GM19193 (cell line): ENCODE data around the gene RAB3B.

ENCODE experiments used
- POLR2A ChIP-seq: IDR thresholded peaks from 4 replicates; pipeline ENCODE4 v1.6.1; 2011; ENCODE audit not compliant: insufficient read depth, insufficient read length; ENCODE audit errors: extremely low read depth

The RAB3B gene, protein sequence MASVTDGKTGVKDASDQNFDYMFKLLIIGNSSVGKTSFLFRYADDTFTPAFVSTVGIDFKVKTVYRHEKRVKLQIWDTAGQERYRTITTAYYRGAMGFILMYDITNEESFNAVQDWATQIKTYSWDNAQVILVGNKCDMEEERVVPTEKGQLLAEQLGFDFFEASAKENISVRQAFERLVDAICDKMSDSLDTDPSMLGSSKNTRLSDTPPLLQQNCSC

DNA sequence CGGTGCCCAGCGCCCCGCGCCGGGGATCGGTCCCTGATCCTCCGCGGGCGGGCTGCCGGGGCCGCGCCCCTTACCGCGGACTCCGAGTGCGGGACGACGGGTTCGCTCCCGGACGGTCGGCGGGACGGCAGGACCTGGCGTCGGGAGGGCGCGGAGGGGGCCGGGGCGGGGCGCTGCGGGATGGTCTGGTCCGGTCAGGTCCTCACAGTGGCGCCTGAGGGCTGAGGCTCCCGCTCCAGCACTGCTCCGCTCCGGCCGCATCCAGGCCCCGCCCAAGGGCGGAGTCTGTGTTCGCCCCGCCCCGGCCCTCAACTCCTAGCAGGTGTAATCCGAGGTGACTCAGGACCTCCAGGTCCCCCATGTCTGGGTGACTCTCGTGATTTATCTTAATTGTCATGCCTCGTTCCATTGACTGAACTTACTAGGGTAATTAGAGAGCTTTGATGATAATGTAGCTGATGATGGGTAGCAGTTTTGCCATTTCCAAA lies at the start of gene RAB3B:
Gene RAB3B (minus strand): TSS at position 223 of the 488 bp plus-strand sequence. CDS start 13,583 bp downstream, outside the sequence.
- no peak for TF ChIP-seq POLR2A

DNA sequence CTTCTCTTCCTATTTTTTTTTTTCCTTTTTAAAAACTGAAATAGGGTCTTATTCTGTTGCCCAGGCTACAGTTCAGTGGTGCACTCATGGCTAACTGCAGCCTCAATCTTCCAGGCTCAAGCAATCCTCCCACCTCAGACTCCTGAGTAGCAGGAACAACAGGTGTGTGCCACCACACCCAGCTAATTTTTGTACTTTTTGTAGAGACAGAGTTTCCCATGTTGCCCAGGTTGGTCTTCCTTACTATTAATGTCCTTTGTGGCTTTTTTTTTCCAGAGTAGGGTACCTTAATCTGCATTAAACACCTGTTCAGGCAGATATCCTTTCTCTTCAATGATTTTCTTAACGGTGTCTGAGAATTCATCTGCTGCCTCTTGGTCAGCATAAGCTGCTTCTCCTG lies 47.4 kb upstream of the RAB3B start:
- no peak for TF ChIP-seq POLR2A

DNA sequence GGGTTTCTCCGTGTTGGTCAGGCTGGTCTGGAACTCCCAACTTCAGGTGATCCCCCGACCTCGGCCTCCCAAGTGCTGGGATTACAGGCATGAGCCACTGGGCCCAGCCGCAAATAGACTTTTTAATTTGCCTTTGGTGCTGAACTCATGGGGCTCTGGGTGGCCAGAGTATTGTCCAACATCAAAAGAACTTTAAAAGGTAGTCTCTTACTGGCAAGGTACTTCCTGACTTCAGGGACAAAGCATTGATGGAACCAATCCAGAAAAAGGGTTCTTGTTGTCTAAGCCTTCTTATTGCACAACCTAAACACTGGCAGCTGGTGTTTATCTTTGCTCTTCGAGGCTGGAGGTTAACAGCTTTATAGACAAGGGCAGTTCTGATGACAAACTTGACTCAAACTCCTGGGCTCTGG lies 46.9 kb upstream of the RAB3B start:
- TF ChIP-seq POLR2A = no peak

DNA sequence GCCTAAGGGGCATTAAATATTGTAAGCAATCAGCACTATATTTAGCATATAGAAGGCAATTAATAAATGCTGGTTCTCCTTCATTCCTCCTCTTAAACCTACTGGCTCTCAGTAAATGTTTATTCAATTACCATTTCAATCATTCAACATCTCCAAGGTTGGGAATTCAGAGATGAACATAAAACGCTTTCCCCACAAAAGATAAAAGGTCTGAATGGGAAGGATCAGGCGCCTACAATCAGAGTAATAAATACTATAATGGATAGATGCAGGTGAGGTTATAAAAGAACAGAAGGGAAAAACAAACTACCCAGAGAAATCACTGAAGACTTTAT lies 43.5 kb upstream of the RAB3B start:
- no peak for TF ChIP-seq POLR2A

DNA sequence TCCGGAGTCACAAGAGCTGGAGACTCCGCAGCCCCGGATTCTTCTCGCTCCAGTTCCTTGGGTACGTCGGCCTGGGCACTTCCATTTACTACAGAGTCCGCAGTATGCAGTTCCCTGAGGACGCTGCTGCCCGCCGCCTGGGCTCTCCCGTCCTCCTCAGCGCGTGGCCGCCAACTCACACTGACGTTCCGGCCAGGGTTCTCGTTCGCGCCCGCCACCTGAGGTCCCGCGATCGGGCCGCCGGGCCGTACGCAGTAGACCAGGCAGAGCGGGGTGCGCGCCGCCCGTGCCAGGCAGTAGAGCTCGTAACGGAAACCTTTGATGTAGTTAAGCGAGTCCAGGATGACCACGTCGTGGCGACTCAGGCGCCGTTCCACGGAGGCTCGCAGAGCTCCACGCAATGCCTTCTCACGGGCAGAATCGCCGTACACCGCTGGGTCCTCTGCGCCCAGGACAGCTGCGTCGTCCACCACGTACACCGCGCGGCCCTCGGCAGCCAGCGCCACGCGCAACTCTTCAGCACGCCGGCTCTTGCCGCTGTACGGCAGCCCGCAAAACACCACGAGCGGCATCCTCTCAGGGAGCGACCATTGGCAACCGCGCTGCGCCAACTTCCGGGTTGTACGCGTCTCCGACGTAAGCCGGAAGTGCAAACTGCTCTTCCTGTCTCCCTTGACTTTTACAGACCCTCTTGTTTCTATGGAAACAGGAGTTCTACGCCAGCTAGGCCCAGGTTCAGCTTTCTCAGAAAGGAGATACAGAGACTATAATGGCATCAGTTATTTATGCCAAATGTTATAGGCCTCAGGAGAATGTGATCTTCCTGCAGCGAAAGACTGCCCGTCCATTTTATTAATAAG lies 42.9 kb upstream of the RAB3B start, which contains the start of gene KTI12:
Gene KTI12 (minus strand): TSS at position 621 of the 860 bp plus-strand sequence. CDS start 49 bp downstream, at position 572.
- TF ChIP-seq POLR2A = peak; percentile 91

DNA sequence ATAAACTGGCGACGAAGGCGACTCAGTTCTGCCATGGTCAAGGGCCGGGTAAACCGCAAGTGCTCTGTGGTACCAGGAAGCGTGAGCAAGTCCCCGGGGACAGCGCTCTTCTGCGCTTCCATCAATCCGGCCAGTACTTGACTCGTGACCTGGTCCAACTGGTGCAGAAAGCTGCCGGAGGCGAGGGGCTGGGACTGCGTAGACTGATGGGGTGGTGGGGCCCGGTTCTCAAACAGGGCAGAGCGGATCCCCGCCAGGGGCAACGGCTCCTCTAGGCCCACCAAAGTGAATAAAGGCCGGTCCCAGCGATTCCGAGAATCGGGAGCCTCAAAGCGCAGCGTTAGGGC lies 42.3 kb upstream of the RAB3B start:
- no peak for TF ChIP-seq POLR2A

DNA sequence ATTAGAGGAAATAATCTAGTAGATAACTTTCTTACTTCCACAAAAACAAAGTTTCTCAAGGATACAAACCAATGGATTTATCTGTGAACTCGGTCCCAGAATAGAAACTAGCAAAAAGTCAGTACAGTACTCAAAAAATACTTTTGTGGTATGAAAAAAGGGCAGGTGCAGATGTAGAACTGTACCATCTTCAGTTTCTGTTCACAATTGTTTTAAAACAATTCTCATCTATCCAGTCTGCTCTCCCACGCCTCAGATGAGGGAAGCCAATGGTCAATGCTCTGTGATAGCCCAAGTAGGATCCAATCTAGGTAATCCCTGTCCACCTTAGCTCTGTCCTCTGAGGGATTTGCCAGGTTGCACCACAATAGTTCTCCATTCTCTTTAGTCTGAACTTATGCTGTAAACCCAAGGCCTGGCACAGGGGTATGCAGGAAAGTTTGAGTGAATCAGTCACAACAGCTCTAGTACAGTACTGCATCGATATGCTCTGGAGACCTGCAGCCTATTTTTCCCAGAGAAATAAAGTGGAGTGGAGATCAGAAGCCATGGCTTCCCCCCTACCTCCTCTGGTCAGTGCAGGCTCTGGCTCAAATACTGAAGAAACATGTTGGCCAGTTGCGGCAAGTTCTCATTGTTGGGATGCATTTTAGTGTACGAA lies 41.8 kb upstream of the RAB3B start:
- TF ChIP-seq POLR2A = no peak

DNA sequence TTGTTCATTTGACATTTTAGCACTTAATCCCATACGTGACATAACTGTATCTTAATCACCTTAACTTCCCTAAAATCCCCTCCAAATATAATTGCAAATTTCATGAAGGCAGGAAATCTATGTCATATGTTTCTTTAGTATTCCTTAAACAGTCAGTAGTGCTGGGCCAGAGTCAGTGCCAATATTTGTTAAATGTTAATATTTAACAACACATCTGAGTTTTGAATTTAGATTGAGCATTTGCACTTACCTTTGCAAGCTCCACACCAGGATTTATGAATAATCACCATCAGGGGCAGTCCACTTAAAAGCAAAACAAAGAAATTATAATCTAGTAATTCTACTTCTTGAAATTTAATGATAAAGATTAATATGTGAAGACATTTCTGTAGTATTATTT lies 37.8 kb upstream of the RAB3B start:
- TF ChIP-seq POLR2A = no peak

DNA sequence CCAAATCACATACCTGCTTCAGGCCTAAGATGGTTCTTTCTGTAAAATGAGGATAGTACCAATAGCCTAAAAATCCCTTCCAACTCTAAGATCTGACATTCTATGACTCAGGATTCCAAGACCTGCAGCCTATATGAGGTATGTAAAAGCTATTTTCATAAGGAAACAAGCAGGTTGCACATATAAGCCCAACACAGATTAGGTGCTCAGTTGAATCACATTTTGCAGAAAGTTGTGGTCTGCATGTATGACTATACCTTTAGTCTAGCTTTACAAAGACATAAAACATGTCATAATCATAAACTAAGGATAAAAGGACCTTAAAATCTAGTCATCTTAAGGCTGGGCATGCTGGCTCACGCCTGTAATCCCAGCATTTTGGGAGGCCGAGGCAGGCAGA lies 35.8 kb upstream of the RAB3B start:
- TF ChIP-seq POLR2A = no peak

DNA sequence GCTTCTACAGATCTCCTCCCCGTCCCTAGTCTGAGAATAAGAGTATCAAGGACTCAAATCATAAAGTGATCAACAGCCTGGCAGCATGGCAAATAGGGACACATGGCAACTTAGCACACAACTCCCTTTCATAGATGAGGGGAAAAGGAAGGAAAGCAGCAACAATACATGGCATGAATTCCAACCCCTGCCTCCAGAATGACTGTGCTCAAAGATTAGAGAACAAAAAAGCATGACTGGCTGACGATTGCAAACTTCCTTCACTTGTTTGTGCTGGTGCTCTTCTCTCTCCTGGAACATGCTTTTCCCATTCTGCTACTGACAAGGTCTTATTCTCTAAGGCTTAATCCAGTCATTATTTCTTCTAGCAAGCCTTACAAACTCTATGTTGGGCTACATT lies 31.6 kb upstream of the RAB3B start:
- TF ChIP-seq POLR2A = no peak

DNA sequence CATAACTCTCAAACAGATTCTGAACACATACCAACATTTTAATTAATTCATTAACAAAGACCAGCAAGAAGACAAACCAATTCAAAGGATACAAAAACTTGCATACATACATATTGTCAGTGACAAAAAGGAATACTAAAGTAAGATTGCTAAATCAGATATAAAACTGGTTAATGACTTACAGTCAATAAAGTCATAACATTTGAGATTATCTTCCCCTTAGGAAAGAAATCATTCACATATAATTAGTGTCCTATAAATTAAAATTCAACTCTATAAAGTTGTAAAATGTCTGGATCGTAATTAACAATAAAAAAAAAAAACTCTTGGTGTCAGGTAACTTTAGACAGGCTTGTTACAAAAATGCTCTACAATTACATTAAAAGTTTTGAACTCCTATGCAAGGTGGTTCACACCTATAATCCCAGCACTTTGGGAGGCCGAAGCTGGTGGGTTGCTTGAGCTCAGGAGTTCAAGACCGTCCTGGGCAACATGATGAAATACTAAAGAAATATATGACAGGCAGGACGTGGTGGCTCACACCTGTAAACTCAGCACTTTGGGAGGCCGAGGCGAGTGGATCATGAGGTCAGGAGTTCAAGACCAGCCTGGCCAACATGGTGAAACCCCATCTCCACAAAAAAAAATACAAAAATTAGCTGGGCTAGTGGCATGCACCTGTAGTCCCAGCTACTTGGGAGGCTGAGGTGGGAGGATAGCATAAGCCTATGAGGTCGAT lies 17.7 kb upstream of the RAB3B start:
- TF ChIP-seq POLR2A = no peak

DNA sequence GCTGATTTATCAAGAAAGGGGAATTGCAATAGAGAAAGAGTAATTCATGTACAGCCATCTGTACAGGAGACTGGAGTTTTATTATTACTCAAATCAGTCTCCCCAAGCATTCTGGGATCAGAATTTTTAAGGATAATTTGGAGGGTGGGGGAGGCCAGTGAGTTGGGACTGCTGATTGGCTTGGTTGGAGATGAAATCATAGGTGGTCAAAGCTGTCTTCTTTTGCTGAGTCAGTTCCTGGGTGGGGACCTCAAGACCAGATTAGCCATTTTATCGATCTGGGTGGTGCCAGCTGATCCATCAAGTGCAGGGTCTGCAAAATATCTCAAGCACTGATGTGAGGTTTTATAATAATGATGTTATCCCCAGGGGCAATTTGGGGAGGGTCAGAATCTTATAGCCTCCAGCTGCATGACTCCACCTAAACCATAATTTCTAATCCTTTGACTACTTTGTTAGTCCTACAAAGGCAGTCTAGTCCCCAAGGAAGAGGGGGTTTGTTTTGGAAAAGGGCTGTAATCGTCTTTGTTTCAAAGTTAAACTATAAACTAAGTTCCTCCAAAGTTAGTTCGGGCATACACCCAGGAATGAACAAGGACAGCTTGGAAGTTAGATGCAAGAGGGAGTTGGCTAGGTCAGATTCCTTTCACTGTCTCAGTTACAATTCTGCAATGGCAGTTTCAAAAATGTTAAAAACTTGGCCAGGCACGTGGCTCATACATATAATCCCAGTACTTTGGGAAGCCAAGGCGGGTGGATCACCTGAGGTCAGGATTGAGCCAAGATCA lies 16.9 kb upstream of the RAB3B start:
- no peak for TF ChIP-seq POLR2A

DNA sequence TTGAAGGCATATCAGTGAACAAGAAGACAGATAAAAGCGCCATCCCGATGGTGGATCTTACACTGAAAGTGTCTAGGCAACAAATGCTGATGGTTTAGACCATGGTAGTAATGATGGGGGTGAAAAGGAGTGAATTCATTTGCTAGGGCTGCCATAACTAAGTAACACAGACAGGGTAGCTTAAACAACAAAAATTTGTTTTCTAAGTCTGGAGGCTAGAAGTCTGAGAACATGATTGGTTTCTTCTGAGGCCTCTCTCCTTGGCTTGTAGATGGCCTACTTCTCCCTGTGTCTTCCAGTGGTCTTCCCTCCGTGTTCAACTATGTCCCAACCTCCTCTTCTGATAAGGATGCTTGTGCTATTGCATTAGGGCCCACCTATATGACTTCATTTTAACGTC lies 13.4 kb upstream of the RAB3B start:
- TF ChIP-seq POLR2A = no peak
